Astrocyte of the cerebellum (primary cell): Measurements from ENCODE around the gene KRTAP13-1.
A peak's percentile ranks its signal among the peaks of the same experiment; 100 is the strongest.

Source experiments
- DNase-seq: peaks from one replicate; pipeline ENCODE4 v3.0.0-alpha.2; 2011; ENCODE audit warnings: low read depth
- H3K4me3 ChIP-seq: 2 replicates; pipeline ENCODE4 v1.5.1; 2011; ENCODE audit warnings: mild to moderate bottlenecking, low read depth, low read length, moderate library complexity
- in situ Hi-C: cut with HindIII; loops from 2 replicates; pipeline ENCODE4 v1.10.0; 2017; ENCODE audit warnings: low sequenced_read_pairs
- TF ChIP-seq, protein P1 (sequence below): IDR thresholded peaks from 2 replicates; pipeline ENCODE4 v1.5.1; 2012; ENCODE audit warnings: low read length, low read depth, moderate library complexity, mild to moderate bottlenecking; ENCODE audit errors: missing control alignments

The KRTAP13-1 gene

DNA sequence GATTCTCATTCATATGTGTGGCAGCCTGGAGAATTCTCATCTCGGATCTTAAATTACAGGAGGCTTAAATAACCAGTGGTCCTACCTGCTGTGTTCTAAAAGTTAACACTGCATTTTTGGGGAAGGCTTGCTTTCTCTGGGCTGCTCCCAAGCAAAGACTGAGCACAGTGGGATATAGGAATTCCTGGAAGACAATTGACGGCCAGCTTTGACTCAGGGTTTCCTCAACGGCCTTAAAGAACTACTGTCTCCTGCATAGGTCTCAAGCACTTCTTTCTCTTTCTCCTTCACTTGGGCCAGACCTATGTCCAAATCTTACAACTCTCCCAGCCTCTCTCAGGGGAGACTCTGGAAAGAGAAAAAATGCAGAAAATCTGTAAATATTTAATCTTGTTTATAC, 30.9 kb downstream of the KRTAP13-1 start:
- no peak for DNase-seq
- H3K4me3 ChIP-seq: no peak overlapping the region
- TF ChIP-seq, protein P1, sequence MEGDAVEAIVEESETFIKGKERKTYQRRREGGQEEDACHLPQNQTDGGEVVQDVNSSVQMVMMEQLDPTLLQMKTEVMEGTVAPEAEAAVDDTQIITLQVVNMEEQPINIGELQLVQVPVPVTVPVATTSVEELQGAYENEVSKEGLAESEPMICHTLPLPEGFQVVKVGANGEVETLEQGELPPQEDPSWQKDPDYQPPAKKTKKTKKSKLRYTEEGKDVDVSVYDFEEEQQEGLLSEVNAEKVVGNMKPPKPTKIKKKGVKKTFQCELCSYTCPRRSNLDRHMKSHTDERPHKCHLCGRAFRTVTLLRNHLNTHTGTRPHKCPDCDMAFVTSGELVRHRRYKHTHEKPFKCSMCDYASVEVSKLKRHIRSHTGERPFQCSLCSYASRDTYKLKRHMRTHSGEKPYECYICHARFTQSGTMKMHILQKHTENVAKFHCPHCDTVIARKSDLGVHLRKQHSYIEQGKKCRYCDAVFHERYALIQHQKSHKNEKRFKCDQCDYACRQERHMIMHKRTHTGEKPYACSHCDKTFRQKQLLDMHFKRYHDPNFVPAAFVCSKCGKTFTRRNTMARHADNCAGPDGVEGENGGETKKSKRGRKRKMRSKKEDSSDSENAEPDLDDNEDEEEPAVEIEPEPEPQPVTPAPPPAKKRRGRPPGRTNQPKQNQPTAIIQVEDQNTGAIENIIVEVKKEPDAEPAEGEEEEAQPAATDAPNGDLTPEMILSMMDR: no peak
- in situ Hi-C loops: no loop called here

DNA sequence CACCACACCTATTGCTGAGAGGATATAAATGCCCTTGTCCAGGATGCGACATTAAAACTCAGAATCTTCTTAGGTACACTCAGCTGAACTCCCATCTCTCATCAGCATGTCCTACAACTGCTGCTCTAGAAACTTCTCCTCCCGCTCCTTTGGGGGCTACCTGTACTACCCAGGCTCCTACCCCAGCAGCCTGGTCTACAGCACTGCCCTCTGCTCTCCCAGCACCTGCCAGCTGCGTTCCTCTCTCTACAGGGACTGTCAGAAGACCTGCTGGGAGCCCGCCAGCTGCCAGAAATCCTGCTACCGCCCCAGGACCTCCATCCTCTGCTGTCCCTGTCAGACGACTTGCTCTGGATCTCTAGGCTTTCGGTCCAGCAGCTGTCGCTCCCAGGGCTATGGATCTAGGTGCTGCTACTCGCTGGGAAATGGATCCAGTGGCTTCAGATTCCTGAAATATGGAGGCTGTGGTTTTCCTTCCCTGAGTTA, 34.4 kb downstream of the KRTAP13-1 start, which contains the start of gene KRTAP13-4:
Gene KRTAP13-4, plus strand, starts transcription at position 51 of the 486 bp plus-strand sequence. Its CDS starts 56 bp downstream, at position 107.
- H3K4me3 ChIP-seq: no peak within 1 kb of the TSS
- TF ChIP-seq, protein P1: no peak
- no peak for DNase-seq
- in situ Hi-C loops: no loop called here

DNA sequence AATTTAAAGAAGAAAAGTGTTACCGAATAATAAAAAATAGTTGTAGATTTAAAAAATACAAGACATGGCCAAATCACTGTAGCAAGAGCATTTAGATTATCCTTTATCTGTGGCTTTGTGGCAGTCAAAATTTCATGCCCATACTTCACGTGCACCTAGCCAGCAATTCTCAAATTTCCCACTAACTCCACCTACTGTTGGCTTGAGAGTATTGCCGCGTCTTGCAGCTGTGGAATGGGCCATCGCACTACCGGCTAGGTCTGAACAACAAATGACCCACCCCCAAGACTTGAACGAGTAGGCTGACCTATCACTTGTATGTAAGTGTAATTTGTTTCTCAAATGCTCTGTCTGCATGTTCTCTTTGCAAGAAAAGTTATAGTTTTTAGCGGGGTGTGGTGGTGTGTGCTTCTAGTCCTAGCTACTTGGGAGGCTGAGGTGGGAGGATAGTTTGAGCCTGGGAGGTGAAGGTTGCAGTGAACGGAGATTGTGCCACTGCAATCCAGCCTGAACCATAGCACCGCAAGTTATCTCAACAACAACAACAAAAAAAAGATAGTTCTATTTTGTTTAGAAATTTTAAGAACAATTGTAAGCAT, 38.3 kb downstream of the KRTAP13-1 start:
- H3K4me3 ChIP-seq: no peak overlapping the region
- TF ChIP-seq, protein P1: peak; percentile 80
- in situ Hi-C loops: no loop called here
- DNase-seq: peak; percentile 4

DNA sequence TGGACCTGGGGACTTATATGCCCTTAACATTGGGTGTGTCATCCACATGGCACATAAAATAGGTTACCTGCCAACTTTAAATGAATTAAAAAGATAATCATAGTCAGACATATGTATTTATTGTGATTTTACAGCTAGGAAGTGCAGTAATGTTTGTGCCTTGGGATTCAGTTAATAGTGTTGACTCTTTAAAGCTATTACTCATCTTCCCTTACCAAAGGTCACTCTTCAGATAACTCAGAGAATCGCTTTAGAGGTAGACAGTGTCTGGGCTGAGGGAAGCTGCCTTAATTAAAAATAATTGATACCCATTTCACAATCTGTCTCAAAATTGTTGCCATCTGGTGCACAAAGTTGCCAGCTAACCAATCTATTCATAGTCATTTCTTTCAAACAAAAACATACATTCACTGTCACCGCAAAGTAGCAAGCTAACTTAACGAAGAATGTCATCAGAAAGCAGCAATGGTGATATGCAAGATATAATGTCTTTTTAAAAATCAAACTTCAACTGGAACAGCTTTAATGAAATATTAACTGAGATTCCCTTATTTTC, 41.3 kb downstream of the KRTAP13-1 start:
- DNase-seq: no peak
- in situ Hi-C loops: no loop called here
- TF ChIP-seq, protein P1: no peak
- no peak overlapping the region for H3K4me3 ChIP-seq

DNA sequence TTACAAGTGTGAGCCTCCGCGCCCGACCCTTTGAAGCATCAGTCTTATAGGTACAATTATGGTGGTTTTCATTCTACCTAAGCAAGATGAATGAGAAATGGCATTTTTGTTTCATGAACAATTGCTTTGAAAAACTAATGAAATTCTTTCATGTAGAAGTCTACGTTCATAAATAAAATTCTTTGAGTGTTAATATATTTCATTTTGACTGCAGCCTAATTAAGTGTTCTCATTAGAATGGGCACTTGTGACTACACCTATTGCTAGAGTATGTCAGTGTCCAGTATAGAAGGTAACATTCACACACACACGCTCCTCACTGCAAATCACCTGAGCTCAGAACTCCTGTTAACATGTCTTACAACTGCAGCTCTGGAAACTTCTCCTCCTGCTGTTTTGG, 44.1 kb downstream of the KRTAP13-1 start, which contains the start of gene KRTAP15-1:
Gene KRTAP15-1, plus strand, starts transcription at position 301 of the 400 bp plus-strand sequence. Its CDS starts 53 bp downstream, at position 354.
- no peak for DNase-seq
- H3K4me3 ChIP-seq: no peak within 1 kb of the TSS
- TF ChIP-seq, protein P1: no peak
- in situ Hi-C loops: no loop called here

DNA sequence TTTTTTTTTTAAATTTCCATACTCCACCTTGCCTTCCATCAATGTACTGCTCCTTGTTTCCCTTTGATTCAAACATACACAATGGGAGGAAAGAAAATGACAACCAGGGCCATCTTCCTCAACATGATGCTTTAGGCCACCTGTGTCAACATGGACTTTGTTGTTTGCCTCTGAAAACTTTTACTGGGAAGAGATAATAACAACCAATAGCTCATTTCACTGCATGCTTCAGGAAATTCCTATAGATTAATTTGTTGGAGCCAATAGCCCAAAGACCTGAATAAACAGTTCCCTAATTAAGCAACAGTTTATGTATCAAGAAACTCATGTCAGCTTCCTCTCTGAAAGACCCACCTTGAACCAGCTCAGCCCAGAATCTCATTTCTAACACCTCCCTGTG, 47.4 kb downstream of the KRTAP13-1 start:
- TF ChIP-seq, protein P1: no peak
- no peak for DNase-seq
- no peak overlapping the region for H3K4me3 ChIP-seq
- in situ Hi-C loops: no loop called here
